Neural crest cell (in vitro differentiated cells): Measurements from ENCODE around the gene GPR82. TPM values are rescaled to one million over a fixed set of nuclear protein-coding genes. Genes with fewer than 3 reads are reported as not detected.

ENCODE experiments used
- DNase-seq: peaks from one replicate; pipeline ENCODE4 v3.0.0; 2021; ENCODE audit warnings: low read depth, mixed read lengths, low spot score
- H3K27ac Mint-ChIP-seq: one replicate; pipeline ENCODE4 v1.8.0; 2021; ENCODE audit warnings: mild to moderate bottlenecking, mixed read lengths; ENCODE audit not compliant: unreplicated experiment
- H3K27me3 Mint-ChIP-seq: 2 replicates; pipeline ENCODE4 v1.8.0; 2021; ENCODE audit warnings: low read depth, mild to moderate bottlenecking, mixed read lengths
- H3K36me3 Mint-ChIP-seq: 2 replicates; pipeline ENCODE4 v1.8.0; 2021; ENCODE audit warnings: low read depth, mild to moderate bottlenecking, mixed read lengths
- H3K4me1 Mint-ChIP-seq: 2 replicates; pipeline ENCODE4 v1.8.0; 2021; ENCODE audit warnings: mixed read lengths
- H3K4me3 Mint-ChIP-seq: one replicate; pipeline ENCODE4 v1.8.0; 2021; ENCODE audit warnings: mild to moderate bottlenecking, mixed read lengths
- H3K9me3 Mint-ChIP-seq: 2 replicates; pipeline ENCODE4 v1.8.0; 2021; ENCODE audit warnings: mixed read lengths
- CTCF ChIP-seq: fragments of 200-600 bp; sonication (generic); conservative IDR thresholded peaks from 2 replicates; pipeline ENCODE4 v1.5.0; 2021; ENCODE audit warnings: antibody characterized with exemption, mild to moderate bottlenecking
- total RNA-seq: library from RNA; stranded (reverse); gene quantifications from 2 replicates; pipeline ENCODE4 v1.2.1, GENCODE V29; 2021

Gene GPR82
- total RNA-seq, 1 donor from 2014 or later, result not detected

- Mint-ChIP-seq H3K27ac (no peak overlapping the region), H3K36me3 (peaks cover 37% of the 10 kb centered on the region), H3K4me3 (no peak overlapping the region), H3K4me1 (peaks cover 20% of the 10 kb centered on the region), H3K27me3 (no peaks in the 10 kb centered on the region), H3K9me3 (peaks cover 18% of the 10 kb centered on the region)
- no peak for TF ChIP-seq CTCF
- no peak for DNase-seq
Observed at GRCh38 chrX:41720125-41720779, 3.7 kb upstream of the GPR82 start.

DNA sequence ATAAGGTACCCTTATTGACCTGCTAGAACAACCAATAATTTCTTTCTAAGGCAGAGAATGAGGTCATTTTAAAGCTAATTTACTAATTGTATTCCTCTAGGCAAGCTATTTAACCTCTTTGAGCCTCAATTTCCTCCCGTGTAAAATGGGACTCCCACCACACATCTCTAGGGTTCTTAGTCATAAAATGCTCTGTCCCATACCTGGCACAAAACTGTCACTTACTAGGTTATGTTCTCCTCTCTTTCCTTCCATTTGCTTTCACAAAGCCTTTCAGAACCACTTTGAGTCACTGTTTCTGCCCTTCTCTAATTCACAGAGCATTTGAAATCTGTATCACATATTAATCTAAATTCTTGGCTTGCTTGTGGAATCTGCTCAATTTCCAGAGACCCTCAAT is 2.4 kb upstream of the GPR82 start:
- TF ChIP-seq CTCF, result no peak
- Mint-ChIP-seq H3K4me1 (peaks cover 20% of the 10 kb centered on the region), H3K27me3 (no peaks in the 10 kb centered on the region), H3K4me3 (no peak overlapping the region), H3K9me3 (peaks cover 18% of the 10 kb centered on the region), H3K36me3 (peaks cover 33% of the 10 kb centered on the region), H3K27ac (no peak overlapping the region)
- no peak for DNase-seq

- no peak for TF ChIP-seq CTCF
- Mint-ChIP-seq H3K9me3 (peaks cover 14% of the 10 kb centered on the region), H3K4me3 (no peak overlapping the region), H3K27me3 (no peaks in the 10 kb centered on the region), H3K27ac (no peak overlapping the region), H3K36me3 (peaks cover 26% of the 10 kb centered on the region), H3K4me1 (peaks cover 14% of the 10 kb centered on the region)
- DNase-seq, result no peak
Observed at GRCh38 chrX:41722214-41722613, 1.8 kb upstream of the GPR82 start.

GRCh38 chrX:41722816-41723618 is 964 bp upstream of the GPR82 start:
- no peak for DNase-seq
- H3K9me3 Mint-ChIP-seq, result peaks cover 13% of the 10 kb centered on the region
- no peaks in the 10 kb centered on the region for H3K27me3 Mint-ChIP-seq
- peaks cover 21% of the 10 kb centered on the region for H3K36me3 Mint-ChIP-seq
- no peak for TF ChIP-seq CTCF
- peaks cover 13% of the 10 kb centered on the region for H3K4me1 Mint-ChIP-seq
- H3K27ac Mint-ChIP-seq, result no peak overlapping the region
- H3K4me3 Mint-ChIP-seq, result no peak overlapping the region

GRCh38 chrX:41728125-41728524 is 4.1 kb downstream of the GPR82 start:
- no peak overlapping the region for H3K27ac Mint-ChIP-seq
- H3K4me1 Mint-ChIP-seq, result no peaks in the 10 kb centered on the region
- H3K4me3 Mint-ChIP-seq, result no peak overlapping the region

More at GRCh38 chrX:41728125-41728524, 4.1 kb downstream of the GPR82 start:
- H3K36me3 Mint-ChIP-seq, result no peaks in the 10 kb centered on the region
- H3K27me3 Mint-ChIP-seq, result no peaks in the 10 kb centered on the region
- no peaks in the 10 kb centered on the region for H3K9me3 Mint-ChIP-seq
- no peak for TF ChIP-seq CTCF
- DNase-seq, result no peak
